PC-3 (cell line): ENCODE measurements around the gene KRTAP2-3.

Experiments
- EZH2 ChIP-seq: fragments of 300-600 bp; sonication (generic); IDR thresholded peaks from one replicate; pipeline ENCODE4 v1.6.1; 2017; ENCODE audit warnings: antibody characterized with exemption, mild to moderate bottlenecking, low read length; ENCODE audit not compliant: unreplicated experiment
- EZH2phosphoT487 ChIP-seq: fragments of 300-600 bp; sonication (generic); IDR thresholded peaks from 2 replicates; pipeline ENCODE4 v1.6.1; 2018; ENCODE audit warnings: mild to moderate bottlenecking, antibody characterized with exemption, low read length, borderline replicate concordance
- TF ChIP-seq, protein P1 (sequence below): fragments of 300-600 bp; sonication (generic); conservative IDR thresholded peaks from 2 replicates; pipeline ENCODE4 v1.5.1; 2017; ENCODE audit warnings: antibody characterized with exemption, low read depth, mild to moderate bottlenecking, low read length

DNA sequence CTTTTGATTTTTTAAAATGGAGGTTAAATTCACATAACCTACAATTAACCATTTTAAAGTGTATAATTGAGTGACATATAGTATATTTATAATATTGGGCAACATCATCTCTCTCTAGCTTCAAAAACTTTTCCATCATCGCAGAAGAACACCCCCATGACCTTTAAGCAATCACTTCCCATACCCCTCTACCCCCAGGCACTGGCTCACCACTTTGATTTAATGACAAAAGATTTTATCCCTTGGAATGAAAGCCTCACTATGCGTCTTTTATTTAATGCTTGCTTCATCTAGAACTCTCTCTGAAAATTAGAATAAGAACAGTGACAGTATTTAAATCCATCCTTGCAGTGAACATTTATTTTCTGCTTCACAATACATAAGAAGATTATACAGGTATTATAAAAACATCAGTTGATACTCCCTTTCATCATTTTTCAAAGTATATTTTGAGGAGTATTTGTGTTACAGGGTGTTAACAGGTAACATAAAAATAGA, 22.0 kb downstream of the KRTAP2-3 start:
- TF ChIP-seq, protein P1, sequence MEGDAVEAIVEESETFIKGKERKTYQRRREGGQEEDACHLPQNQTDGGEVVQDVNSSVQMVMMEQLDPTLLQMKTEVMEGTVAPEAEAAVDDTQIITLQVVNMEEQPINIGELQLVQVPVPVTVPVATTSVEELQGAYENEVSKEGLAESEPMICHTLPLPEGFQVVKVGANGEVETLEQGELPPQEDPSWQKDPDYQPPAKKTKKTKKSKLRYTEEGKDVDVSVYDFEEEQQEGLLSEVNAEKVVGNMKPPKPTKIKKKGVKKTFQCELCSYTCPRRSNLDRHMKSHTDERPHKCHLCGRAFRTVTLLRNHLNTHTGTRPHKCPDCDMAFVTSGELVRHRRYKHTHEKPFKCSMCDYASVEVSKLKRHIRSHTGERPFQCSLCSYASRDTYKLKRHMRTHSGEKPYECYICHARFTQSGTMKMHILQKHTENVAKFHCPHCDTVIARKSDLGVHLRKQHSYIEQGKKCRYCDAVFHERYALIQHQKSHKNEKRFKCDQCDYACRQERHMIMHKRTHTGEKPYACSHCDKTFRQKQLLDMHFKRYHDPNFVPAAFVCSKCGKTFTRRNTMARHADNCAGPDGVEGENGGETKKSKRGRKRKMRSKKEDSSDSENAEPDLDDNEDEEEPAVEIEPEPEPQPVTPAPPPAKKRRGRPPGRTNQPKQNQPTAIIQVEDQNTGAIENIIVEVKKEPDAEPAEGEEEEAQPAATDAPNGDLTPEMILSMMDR, result no peak
- TF ChIP-seq EZH2, result no peak
- no peak for TF ChIP-seq EZH2phosphoT487
